Hepatocyte (in vitro differentiated cells): Measurements from ENCODE around the gene SLC29A3. TPM values are rescaled to one million over a fixed set of nuclear protein-coding genes. Genes with fewer than 3 reads are reported as not detected.
A peak's percentile ranks its signal among the peaks of the same experiment; 100 is the strongest.

Experiments
- DNase-seq: peaks from one replicate; pipeline ENCODE4 v3.0.0-alpha.2; 2016; ENCODE audit warnings: low spot score
- H2AFZ ChIP-seq: fragments of 200-600 bp; sonication (generic); 2 replicates; pipeline ENCODE4 v1.6.0; 2016; ENCODE audit warnings: antibody characterized with exemption, mild to moderate bottlenecking
- H3K27ac ChIP-seq: fragments of 200-600 bp; sonication (generic); 2 replicates; pipeline ENCODE4 v1.5.1; 2016; ENCODE audit warnings: mild to moderate bottlenecking
- H3K27me3 ChIP-seq: fragments of 200-600 bp; sonication (generic); 2 replicates; pipeline ENCODE4 v1.6.1; 2016
- H3K36me3 ChIP-seq: fragments of 200-600 bp; sonication (generic); replicated peaks from 2 replicates; pipeline ENCODE4 v1.5.1; 2016; ENCODE audit warnings: low read depth; ENCODE audit not compliant: insufficient read depth
- H3K4me1 ChIP-seq: fragments of 200-600 bp; sonication (generic); 2 replicates; pipeline ENCODE4 v1.5.1; 2016; ENCODE audit warnings: mild to moderate bottlenecking, moderate library complexity; ENCODE audit not compliant: insufficient read depth
- H3K4me2 ChIP-seq: fragments of 200-600 bp; sonication (generic); 2 replicates; pipeline ENCODE4 v1.6.0; 2016
- H3K4me3 ChIP-seq: fragments of 200-600 bp; sonication (generic); 2 replicates; pipeline ENCODE4 v1.5.1; 2016; ENCODE audit warnings: mild to moderate bottlenecking
- H3K79me2 ChIP-seq: fragments of 200-600 bp; sonication (generic); 2 replicates; pipeline ENCODE4 v1.6.0; 2017; ENCODE audit warnings: mild to moderate bottlenecking
- H3K9me2 ChIP-seq: fragments of 200-600 bp; sonication (generic); replicated peaks from 2 replicates; pipeline ENCODE4 v1.6.0; 2017; ENCODE audit warnings: mild to moderate bottlenecking; ENCODE audit not compliant: insufficient read depth
- H3K9me3 ChIP-seq: fragments of 200-600 bp; sonication (generic); 2 replicates; pipeline ENCODE4 v1.5.1; 2016; ENCODE audit warnings: low read depth, mild to moderate bottlenecking
- H4K20me1 ChIP-seq: fragments of 200-600 bp; sonication (generic); 2 replicates; pipeline ENCODE4 v1.6.0; 2016; ENCODE audit warnings: mild to moderate bottlenecking; ENCODE audit not compliant: insufficient read depth, poor library complexity, severe bottlenecking
- CTCF ChIP-seq: fragments of 200-600 bp; sonication (generic); IDR thresholded peaks from 2 replicates; pipeline ENCODE4 v1.5.1; 2016; ENCODE audit warnings: antibody characterized with exemption, mild to moderate bottlenecking; ENCODE audit not compliant: poor library complexity
- EZH2 ChIP-seq: fragments of 200-600 bp; sonication (generic); IDR thresholded peaks from 2 replicates; pipeline ENCODE4 v1.6.1; 2016; ENCODE audit warnings: antibody characterized with exemption, mild to moderate bottlenecking, borderline replicate concordance
- EZH2phosphoT487 ChIP-seq: fragments of 200-600 bp; sonication (generic); IDR thresholded peaks from one replicate; pipeline ENCODE4 v1.6.1; 2018; ENCODE audit warnings: antibody characterized with exemption, mild to moderate bottlenecking, low read depth, moderate library complexity; ENCODE audit not compliant: unreplicated experiment, severe bottlenecking
- WGBS: methylation state at CpG from one replicate; pipeline ENCODE4 v1.1.6; 2016; ENCODE audit warnings: low lambda C conversion rate; ENCODE audit errors: missing lambda C conversion rate; 5-methylcytosine and 5-hydroxymethylcytosine counted together
- polyA plus RNA-seq: library from polyadenylated mRNA; unstranded; fragments of >200 nt; fragmentation: Nextera tagmentation; extraction: Ambion mirVana; gene quantifications from 2 replicates; pipeline ENCODE4 v1.2.1, GENCODE V29; 2016
- total RNA-seq: library from RNA; depleted of rRNA; stranded (reverse); fragments of >200 nt; gene quantifications from 2 replicates; pipeline ENCODE4 v1.2.3, GENCODE V29; 2014

The SLC29A3 gene
- total RNA-seq (8.4 and 11.4 TPM in 2 replicates), polyA plus RNA-seq (11.3 and 12.0 TPM in 2 replicates)

DNA sequence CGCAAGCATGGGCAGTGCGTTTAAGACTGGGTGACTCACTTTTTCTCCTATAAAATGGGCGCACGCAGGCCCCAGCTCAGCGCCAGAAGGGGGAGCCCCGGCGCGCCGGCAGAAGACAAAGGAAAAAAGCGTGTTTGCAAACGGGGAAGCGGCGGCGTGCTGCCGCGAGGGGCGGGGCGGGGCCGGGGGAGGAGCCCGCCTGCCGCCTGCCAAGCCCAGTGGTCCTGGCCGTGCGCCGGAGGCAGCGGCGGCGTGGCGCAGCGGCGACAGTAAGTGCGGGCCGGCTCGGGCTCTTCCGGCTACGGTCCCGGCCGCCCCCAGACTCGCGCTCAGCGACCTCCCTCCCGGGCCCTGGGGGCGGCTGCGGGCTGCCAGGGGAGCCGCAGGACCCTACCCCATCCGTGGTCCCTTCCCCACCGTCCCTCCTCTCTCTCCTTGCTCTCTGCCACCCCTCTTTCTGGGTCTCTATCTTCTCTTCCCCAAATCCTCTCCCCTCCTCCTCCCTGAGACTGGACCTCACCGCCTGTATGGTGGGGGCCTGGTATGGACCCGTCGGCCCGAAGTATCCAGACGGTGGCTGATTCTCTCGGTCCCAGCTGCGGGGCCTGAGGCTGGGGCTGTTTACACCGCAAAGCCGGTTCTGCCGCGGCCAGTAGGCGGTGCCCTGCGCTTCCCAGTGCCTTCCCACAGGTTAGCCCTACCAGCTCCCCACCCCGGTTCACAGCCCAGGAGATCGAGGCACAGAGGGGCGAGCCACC is at the start of gene SLC29A3:
TSS of gene SLC29A3 (plus strand) at position 218 of the 758 bp plus-strand sequence. CDS start at position 269, 51 bp downstream.
- peak within 1 kb of the TSS; percentile 49 for H3K27ac ChIP-seq
- H4K20me1 ChIP-seq: no peaks in the 10 kb centered on the region
- WGBS: 1% methylated on average over 25 of the region's 62 CpGs
- H3K4me2 ChIP-seq: peak within 1 kb of the TSS; percentile 90
- peak; percentile 93 for DNase-seq
- no peaks in the 10 kb centered on the region for H3K9me2 ChIP-seq
- peak within 1 kb of the TSS; percentile 91 for H2AFZ ChIP-seq
- peaks cover 10% of the 10 kb centered on the region for H3K79me2 ChIP-seq
- H3K36me3 ChIP-seq: no peaks in the 10 kb centered on the region
- peak within 1 kb of the TSS; percentile 72 for H3K4me3 ChIP-seq
- H3K9me3 ChIP-seq: no peaks in the 10 kb centered on the region
- TF ChIP-seq EZH2phosphoT487: no peak
- TF ChIP-seq EZH2: no peak
- peak; percentile 81 for TF ChIP-seq CTCF
- peaks cover 10% of the 10 kb centered on the region for H3K4me1 ChIP-seq
- no peaks in the 10 kb centered on the region for H3K27me3 ChIP-seq

- H3K36me3 ChIP-seq: no peaks in the 10 kb centered on the region
- H4K20me1 ChIP-seq: no peaks in the 10 kb centered on the region
- TF ChIP-seq CTCF: no peak
- no peak for TF ChIP-seq EZH2phosphoT487
- TF ChIP-seq EZH2: no peak
- no peaks in the 10 kb centered on the region for H3K27me3 ChIP-seq
- H3K4me2 ChIP-seq: no peak overlapping the region
- peaks cover 5% of the 10 kb centered on the region for H3K79me2 ChIP-seq
- no peaks in the 10 kb centered on the region for H3K9me2 ChIP-seq
- H3K27ac ChIP-seq: peak overlapping the region; percentile 70
- H2AFZ ChIP-seq: no peak overlapping the region
- no peak for DNase-seq
- WGBS: 62% methylated on average over 10 of the region's 11 CpGs
- H3K4me1 ChIP-seq: peaks cover 39% of the 10 kb centered on the region
- no peaks in the 10 kb centered on the region for H3K9me3 ChIP-seq
- H3K4me3 ChIP-seq: no peak overlapping the region
These were observed 49.5 kb upstream of the SLC29A3 start for GRCh38 chr10:71269301-71270288.

GRCh38 chr10:71270301-71271220 is 48.5 kb upstream of the SLC29A3 start:
- Histone ChIP-seq H3K9me3 (no peaks in the 10 kb centered on the region), H3K4me2 (no peak overlapping the region)
- peak; percentile 71 for TF ChIP-seq CTCF
- TF ChIP-seq EZH2phosphoT487: no peak

More at GRCh38 chr10:71270301-71271220, 48.5 kb upstream of the SLC29A3 start:
- Histone ChIP-seq H3K4me3 (no peak overlapping the region), H3K27me3 (no peaks in the 10 kb centered on the region), H3K79me2 (peaks cover 5% of the 10 kb centered on the region), H3K9me2 (no peaks in the 10 kb centered on the region), H4K20me1 (no peaks in the 10 kb centered on the region), H3K36me3 (no peaks in the 10 kb centered on the region), H2AFZ (no peak overlapping the region), H3K27ac (no peak overlapping the region), H3K4me1 (peaks cover 32% of the 10 kb centered on the region)
- DNase-seq: peak; percentile 90
- 67% methylated on average over 9 of the region's 10 CpGs for WGBS
